GM10248 (cell line): Measurements from ENCODE around the gene MAP3K4.
"Not testable (repeated sequence)": the region's sequence is repeated elsewhere in the genome, so short reads cannot be mapped to it uniquely, and the experiment has no call there.

Experiments used
- CTCF ChIA-PET: fragments of 300-600 bp; sonication (Branson Sonifier 250); formaldehyde crosslinking; extraction: SDS; loops from one replicate; lab custom pipeline; 2021; ENCODE audit warnings: antibody characterized with exemption; lab: Yijun Ruan, JAX
- POLR2A ChIA-PET: fragments of 350-650 bp; sonication (Branson Sonifier 250); formaldehyde crosslinking; extraction: SDS; loops from one replicate; lab custom pipeline; 2020; ENCODE audit warnings: antibody characterized with exemption; lab: Yijun Ruan, JAX
- DNase-seq: peaks from one replicate; pipeline ENCODE4 v3.0.0; 2012; ENCODE audit errors: extremely low spot score
- TF ChIP-seq, protein P1 (sequence below): IDR thresholded peaks from 2 replicates; pipeline ENCODE4 v1.5.1; 2012; ENCODE audit warnings: mild to moderate bottlenecking, low read depth; ENCODE audit errors: extremely low read depth, missing control alignments, control extremely low read depth

MAP3K4 gene

DNA sequence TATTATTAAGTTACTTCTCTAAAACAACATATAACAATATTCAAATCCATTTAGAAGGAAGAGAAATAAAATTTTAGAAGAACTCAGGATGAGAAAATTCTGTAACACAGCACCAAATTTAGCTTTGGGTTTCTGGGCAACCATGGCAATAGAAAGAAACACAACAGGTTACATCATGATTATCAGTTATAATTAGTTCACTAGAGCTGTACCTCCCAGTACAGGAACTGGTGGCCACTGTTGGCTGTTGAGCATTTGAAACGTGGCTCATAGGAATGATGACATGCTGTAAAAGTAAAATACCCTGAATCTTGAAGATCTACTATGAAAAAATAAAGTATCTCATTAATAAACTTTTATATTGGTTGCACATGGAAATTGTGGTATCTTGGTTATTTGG is 23.7 kb upstream of the MAP3K4 start:
- CTCF ChIA-PET, result interaction anchor here (1.0 kb wide), 1 partner anchor 41 kb away, joined by 3 read pairs; no protein-coding TSS in a partner anchor
- POLR2A ChIA-PET, result no interaction called here
- no peak for DNase-seq
- TF ChIP-seq, protein P1, sequence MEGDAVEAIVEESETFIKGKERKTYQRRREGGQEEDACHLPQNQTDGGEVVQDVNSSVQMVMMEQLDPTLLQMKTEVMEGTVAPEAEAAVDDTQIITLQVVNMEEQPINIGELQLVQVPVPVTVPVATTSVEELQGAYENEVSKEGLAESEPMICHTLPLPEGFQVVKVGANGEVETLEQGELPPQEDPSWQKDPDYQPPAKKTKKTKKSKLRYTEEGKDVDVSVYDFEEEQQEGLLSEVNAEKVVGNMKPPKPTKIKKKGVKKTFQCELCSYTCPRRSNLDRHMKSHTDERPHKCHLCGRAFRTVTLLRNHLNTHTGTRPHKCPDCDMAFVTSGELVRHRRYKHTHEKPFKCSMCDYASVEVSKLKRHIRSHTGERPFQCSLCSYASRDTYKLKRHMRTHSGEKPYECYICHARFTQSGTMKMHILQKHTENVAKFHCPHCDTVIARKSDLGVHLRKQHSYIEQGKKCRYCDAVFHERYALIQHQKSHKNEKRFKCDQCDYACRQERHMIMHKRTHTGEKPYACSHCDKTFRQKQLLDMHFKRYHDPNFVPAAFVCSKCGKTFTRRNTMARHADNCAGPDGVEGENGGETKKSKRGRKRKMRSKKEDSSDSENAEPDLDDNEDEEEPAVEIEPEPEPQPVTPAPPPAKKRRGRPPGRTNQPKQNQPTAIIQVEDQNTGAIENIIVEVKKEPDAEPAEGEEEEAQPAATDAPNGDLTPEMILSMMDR, result no peak

DNA sequence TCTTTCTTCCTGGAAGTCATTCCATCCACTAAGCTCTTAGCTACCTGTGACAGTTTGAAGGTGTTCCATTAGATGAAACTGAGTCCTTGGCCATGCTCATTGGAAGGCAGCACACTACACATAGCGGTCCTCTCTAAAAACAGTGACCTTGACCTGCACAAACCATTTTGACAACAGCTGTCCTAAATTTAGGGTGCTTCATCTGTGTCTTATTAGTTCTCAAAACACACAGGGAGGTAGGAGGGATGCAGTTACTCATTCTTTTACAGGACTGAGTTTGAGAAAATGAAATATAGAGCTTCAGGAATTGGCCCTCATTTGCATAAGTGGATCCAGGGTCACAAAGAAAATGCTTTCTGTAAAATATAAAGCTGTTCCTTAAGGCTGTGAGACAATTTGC is 20.4 kb upstream of the MAP3K4 start:
- DNase-seq, result no peak
- POLR2A ChIA-PET, result no interaction called here
- TF ChIP-seq, protein P1, result no peak
- CTCF ChIA-PET, result interaction anchor here (0.9 to 1.6 kb wide), 5 partner anchors 9 to 403 kb away, joined by 3 to 4 read pairs (median 3); no protein-coding TSS in a partner anchor

DNA sequence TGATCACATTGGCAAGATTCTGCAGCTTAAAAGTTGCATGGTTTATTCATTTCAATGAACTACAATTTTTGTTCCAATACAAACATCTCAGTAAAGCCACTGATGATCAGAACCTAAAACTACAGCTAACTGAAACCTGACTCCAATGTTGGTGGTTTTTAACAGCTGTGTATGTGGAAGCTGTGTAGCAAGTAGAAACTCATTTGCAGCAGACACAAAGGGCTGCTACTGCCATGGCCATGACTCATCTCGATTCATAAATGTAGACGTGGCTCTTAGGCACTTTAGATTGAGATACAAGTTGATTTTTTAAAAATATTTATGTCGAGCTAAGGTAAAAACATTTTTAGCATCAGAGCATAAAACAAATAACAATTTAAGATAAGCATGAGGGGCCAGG is 19.5 kb upstream of the MAP3K4 start:
- TF ChIP-seq, protein P1, result no peak
- CTCF ChIA-PET, result interaction anchor here (0.9 to 1.6 kb wide), 5 partner anchors 10 to 278 kb away, joined by 3 read pairs; no protein-coding TSS in a partner anchor
- peak; percentile 28 for DNase-seq
- POLR2A ChIA-PET, result no interaction called here

DNA sequence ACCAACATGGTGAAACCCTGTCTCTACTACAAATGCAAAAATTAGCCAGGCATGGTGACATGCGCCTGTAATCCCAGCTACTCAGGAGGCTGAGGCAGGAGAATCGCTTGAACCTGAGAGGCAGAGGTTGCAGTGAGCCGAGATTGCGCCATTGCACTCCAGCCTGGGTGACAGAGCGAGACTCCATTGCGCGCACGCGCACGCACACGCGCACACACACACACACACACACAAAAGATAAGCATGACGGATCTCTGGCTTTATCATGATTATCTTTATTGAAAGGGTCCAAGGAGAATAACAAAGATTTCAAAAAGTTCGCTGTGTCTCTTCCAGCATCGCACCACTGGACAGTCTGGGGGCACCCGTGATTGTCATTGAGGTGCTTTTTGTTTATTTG is 19.0 kb upstream of the MAP3K4 start:
- DNase-seq, POLR2A ChIA-PET: not testable (repeated sequence)
- CTCF ChIA-PET, result interaction anchor here (1.2 to 1.6 kb wide), 3 partner anchors 20 to 278 kb away, joined by 3 read pairs; no protein-coding TSS in a partner anchor

DNA sequence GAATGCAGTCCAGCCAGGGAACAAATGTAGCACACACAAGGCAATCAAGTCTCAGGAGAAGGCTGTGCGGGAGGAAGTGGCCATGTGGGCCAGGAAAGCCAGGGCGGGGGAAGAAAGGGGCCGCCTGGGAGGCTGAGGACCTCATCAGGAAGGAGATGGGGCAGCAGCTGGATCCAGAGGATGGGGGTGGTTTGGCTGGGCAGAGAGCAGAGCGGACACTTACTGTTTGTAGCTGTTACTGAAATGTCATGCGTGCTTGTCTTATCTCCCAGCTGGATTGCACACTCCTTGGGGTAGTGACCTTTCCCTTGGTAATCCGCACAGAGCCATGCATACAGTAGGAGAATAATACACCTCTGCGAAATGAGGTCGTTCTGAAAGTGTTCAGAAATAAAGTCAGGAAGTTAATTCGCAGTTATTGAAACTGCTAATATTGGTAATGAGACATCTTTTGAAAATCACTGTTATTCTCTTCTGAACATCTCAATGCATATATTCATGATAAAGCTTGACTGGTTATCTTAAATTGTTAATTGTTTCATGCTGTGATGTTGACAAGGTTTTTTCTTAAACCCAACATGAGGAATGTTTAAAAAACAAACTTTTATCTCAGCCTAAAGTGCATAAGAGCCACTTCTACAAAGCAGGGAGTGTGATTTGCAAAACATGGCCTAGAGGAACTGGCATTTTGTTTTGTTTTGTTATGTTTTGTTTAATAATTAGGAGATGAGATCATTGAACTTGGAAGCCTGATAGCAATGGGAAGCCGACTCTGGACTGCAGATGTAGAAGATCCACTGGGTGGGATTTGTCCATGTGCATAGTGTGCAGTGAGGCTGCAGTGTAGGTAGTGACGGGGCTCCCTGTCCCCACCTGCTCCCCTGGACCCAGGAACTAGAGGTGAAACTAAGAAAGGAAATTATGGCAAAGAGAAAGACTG is 18.0 kb upstream of the MAP3K4 start:
- ChIA-PET POLR2A (no interaction called here), CTCF (interaction anchor here (0.8 to 1.3 kb wide), 2 partner anchors 10 to 277 kb away, joined by 3 read pairs; no protein-coding TSS in a partner anchor)
- TF ChIP-seq, protein P1, result no peak
- DNase-seq, result no peak

DNA sequence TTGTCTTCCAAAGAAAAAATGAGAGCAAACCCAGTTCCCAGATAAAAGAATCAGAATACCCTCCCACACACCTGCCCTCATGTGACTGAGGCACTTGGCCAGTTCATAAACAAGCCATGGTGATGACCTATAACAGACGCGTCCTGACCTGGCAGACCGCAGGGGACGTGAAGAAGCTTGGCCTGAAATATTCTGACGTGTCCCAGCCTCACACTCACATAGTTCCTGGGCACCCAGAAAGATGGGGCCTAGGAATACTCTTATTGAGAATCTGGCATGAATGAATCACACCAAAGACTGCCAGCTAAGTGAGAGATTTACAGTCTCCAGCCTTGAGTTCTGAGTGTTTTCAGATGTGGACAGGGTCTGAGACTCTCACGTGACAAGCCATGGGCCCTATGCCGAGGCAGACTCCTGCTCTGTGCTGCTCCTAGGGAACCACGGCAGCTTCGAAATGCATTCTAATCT is 17.2 kb upstream of the MAP3K4 start:
- ChIA-PET CTCF (interaction anchor here (0.8 kb wide), 1 partner anchor 10 kb away, joined by 3 read pairs; no protein-coding TSS in a partner anchor), POLR2A (no interaction called here)
- TF ChIP-seq, protein P1, result no peak
- DNase-seq, result no peak
